ENCODE results near the gene SPACA7. TPM values are rescaled to one million over a fixed set of nuclear protein-coding genes. Genes with fewer than 3 reads are reported as not detected.

SPACA7 gene
- total RNA-seq, 1 experiment from 2014 or later, result not detected

GRCh38 chr13:112446347-112446861, 70.2 kb downstream of the SPACA7 start:
- CTCF ChIA-PET, result interaction anchor here (0.8 kb wide), 1 partner anchor 58 kb away, joined by 3 read pairs; no protein-coding TSS in a partner anchor

More at GRCh38 chr13:112446347-112446861, 70.2 kb downstream of the SPACA7 start:
- TF ChIP-seq ZFX (IDR thresholded peaks at IDR 0.05), result no peak
- no peak for TF ChIP-seq POLR2A (IDR thresholded peaks at IDR 0.05; ENCODE audit: borderline replicate concordance, extremely low read depth, insufficient read depth, insufficient read length)
- TF ChIP-seq JUND (IDR thresholded peaks at IDR 0.05), result no peak
- TF ChIP-seq RAD21 (IDR thresholded peaks at IDR 0.05; ENCODE audit: low read depth), result no peak
- no peak for TF ChIP-seq EZH2phosphoT487 (IDR thresholded peaks at IDR 0.05; ENCODE audit: borderline replicate concordance)
- TF ChIP-seq YY1 (IDR thresholded peaks at IDR 0.05; ENCODE audit: extremely low read depth, insufficient replicate concordance, low read depth, low read length), result no peak
- TF ChIP-seq, protein P1, sequence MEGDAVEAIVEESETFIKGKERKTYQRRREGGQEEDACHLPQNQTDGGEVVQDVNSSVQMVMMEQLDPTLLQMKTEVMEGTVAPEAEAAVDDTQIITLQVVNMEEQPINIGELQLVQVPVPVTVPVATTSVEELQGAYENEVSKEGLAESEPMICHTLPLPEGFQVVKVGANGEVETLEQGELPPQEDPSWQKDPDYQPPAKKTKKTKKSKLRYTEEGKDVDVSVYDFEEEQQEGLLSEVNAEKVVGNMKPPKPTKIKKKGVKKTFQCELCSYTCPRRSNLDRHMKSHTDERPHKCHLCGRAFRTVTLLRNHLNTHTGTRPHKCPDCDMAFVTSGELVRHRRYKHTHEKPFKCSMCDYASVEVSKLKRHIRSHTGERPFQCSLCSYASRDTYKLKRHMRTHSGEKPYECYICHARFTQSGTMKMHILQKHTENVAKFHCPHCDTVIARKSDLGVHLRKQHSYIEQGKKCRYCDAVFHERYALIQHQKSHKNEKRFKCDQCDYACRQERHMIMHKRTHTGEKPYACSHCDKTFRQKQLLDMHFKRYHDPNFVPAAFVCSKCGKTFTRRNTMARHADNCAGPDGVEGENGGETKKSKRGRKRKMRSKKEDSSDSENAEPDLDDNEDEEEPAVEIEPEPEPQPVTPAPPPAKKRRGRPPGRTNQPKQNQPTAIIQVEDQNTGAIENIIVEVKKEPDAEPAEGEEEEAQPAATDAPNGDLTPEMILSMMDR (IDR thresholded peaks at IDR 0.05 in 2 of 3, conservative IDR thresholded peaks at IDR 0.05 in 1 of 3; ENCODE audit: borderline replicate concordance in 1 of 3, insufficient read depth in 1 of 3, low read depth in 2 of 3, low read length in 2 of 3), result no peak
- TF ChIP-seq FOSL1 (IDR thresholded peaks at IDR 0.05; ENCODE audit: low read depth), result no peak
- no peak for TF ChIP-seq POLR2AphosphoS5 (IDR thresholded peaks at IDR 0.05; ENCODE audit: low read depth, low read length)
- no peak for TF ChIP-seq ZNF274 (IDR thresholded peaks at IDR 0.05; ENCODE audit: low read depth, low read length)
- TF ChIP-seq, protein P2, sequence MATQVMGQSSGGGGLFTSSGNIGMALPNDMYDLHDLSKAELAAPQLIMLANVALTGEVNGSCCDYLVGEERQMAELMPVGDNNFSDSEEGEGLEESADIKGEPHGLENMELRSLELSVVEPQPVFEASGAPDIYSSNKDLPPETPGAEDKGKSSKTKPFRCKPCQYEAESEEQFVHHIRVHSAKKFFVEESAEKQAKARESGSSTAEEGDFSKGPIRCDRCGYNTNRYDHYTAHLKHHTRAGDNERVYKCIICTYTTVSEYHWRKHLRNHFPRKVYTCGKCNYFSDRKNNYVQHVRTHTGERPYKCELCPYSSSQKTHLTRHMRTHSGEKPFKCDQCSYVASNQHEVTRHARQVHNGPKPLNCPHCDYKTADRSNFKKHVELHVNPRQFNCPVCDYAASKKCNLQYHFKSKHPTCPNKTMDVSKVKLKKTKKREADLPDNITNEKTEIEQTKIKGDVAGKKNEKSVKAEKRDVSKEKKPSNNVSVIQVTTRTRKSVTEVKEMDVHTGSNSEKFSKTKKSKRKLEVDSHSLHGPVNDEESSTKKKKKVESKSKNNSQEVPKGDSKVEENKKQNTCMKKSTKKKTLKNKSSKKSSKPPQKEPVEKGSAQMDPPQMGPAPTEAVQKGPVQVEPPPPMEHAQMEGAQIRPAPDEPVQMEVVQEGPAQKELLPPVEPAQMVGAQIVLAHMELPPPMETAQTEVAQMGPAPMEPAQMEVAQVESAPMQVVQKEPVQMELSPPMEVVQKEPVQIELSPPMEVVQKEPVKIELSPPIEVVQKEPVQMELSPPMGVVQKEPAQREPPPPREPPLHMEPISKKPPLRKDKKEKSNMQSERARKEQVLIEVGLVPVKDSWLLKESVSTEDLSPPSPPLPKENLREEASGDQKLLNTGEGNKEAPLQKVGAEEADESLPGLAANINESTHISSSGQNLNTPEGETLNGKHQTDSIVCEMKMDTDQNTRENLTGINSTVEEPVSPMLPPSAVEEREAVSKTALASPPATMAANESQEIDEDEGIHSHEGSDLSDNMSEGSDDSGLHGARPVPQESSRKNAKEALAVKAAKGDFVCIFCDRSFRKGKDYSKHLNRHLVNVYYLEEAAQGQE (IDR thresholded peaks at IDR 0.05; ENCODE audit: low read depth), result no peak
- TF ChIP-seq ZBTB33 (IDR thresholded peaks at IDR 0.05; ENCODE audit: extremely low read depth, insufficient replicate concordance, low read length), result no peak
- no peak for TF ChIP-seq CBX3 (IDR thresholded peaks at IDR 0.05; ENCODE audit: low read depth)
- no peak for TF ChIP-seq EZH2 (IDR thresholded peaks at IDR 0.05)
- no peak for TF ChIP-seq EGR1 (IDR thresholded peaks at IDR 0.05; ENCODE audit: low read depth)
- ChIA-PET RAD21 (ENCODE audit: low non-redundant PET in 1 of 2, low total read pairs in 2 of 2, uncharacterized antibody in 2 of 2, unreplicated experiment in 2 of 2) (no interaction called here), POLR2A (no interaction called here)
- H3K9ac ChIP-seq (ENCODE audit: low read length), result no peak overlapping the region
- DNase-seq (ENCODE audit: low read depth, low spot score), result no peak
- no peaks in the 10 kb centered on the region for H3K9me2 ChIP-seq (ENCODE audit: insufficient read depth)
- no peaks in the 10 kb centered on the region for H3K4me1 ChIP-seq (ENCODE audit: control insufficient read depth in 1 of 2, insufficient read depth in 2 of 2, low read length in 2 of 2)
- H3K27ac ChIP-seq (ENCODE audit: low read depth, low read length), result no peak overlapping the region
- intact Hi-C loops (cut with micrococcal nuclease), result loop anchor here (10.0 kb wide), 1 partner anchor 912 kb away; no protein-coding TSS in a partner anchor
- no peaks in the 10 kb centered on the region for H3K9me3 ChIP-seq (ENCODE audit: control insufficient read depth in 1 of 2, insufficient read depth in 1 of 2, low read depth in 1 of 2, low read length in 2 of 2)
- no peaks in the 10 kb centered on the region for H3K27me3 ChIP-seq (ENCODE audit: insufficient read depth, low read length)
- H3K36me3 ChIP-seq (ENCODE audit: control insufficient read depth in 1 of 2, insufficient read depth in 2 of 2, low read length in 2 of 2), result no peaks in the 10 kb centered on the region
- no peaks in the 10 kb centered on the region for H3K79me2 ChIP-seq (ENCODE audit: insufficient read depth, low read length)
- H2AFZ ChIP-seq (ENCODE audit: low read depth, low read length, poor library complexity, severe bottlenecking), result no peak overlapping the region
- H4K20me1 ChIP-seq (ENCODE audit: insufficient read depth), result no peaks in the 10 kb centered on the region
- H3K4me3 ChIP-seq (replicated peaks in 1 of 2; ENCODE audit: low read depth in 1 of 2, low read length in 2 of 2), result no peak overlapping the region
- H3K4me2 ChIP-seq (ENCODE audit: low read length), result no peak overlapping the region
- no TSS peak for BruUV-seq (replicated peaks)
- ATAC-seq, result no peak

Data from HCT116 (cell line).